22Rv1 (cell line): Measurements from ENCODE around the gene ALDH4A1.

Experiments used
- H3K27ac ChIP-seq: fragments of 450-650 bp; 2 replicates; pipeline ENCODE4 v1.5.1; 2017
- ZFX ChIP-seq: fragments of 450-650 bp; IDR thresholded peaks from 2 replicates; pipeline ENCODE4 v1.6.1; 2017; ENCODE audit warnings: antibody characterized with exemption, borderline replicate concordance
- TF ChIP-seq, protein P1 (sequence below): fragments of 450-650 bp; IDR thresholded peaks from 2 replicates; pipeline ENCODE4 v1.5.1; 2017; ENCODE audit warnings: mild to moderate bottlenecking

Gene ALDH4A1

GRCh38 chr1:18932387-18932786 lies 30.0 kb upstream of the ALDH4A1 start:
- no peak for TF ChIP-seq ZFX
- TF ChIP-seq, protein P1, sequence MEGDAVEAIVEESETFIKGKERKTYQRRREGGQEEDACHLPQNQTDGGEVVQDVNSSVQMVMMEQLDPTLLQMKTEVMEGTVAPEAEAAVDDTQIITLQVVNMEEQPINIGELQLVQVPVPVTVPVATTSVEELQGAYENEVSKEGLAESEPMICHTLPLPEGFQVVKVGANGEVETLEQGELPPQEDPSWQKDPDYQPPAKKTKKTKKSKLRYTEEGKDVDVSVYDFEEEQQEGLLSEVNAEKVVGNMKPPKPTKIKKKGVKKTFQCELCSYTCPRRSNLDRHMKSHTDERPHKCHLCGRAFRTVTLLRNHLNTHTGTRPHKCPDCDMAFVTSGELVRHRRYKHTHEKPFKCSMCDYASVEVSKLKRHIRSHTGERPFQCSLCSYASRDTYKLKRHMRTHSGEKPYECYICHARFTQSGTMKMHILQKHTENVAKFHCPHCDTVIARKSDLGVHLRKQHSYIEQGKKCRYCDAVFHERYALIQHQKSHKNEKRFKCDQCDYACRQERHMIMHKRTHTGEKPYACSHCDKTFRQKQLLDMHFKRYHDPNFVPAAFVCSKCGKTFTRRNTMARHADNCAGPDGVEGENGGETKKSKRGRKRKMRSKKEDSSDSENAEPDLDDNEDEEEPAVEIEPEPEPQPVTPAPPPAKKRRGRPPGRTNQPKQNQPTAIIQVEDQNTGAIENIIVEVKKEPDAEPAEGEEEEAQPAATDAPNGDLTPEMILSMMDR: no peak

GRCh38 chr1:18931730-18932129 lies 29.4 kb upstream of the ALDH4A1 start:
- no peak overlapping the region for H3K27ac ChIP-seq
- TF ChIP-seq ZFX: no peak
- TF ChIP-seq, protein P1: no peak

More at GRCh38 chr1:18932387-18932786, 30.0 kb upstream of the ALDH4A1 start:
- H3K27ac ChIP-seq: no peak overlapping the region

DNA sequence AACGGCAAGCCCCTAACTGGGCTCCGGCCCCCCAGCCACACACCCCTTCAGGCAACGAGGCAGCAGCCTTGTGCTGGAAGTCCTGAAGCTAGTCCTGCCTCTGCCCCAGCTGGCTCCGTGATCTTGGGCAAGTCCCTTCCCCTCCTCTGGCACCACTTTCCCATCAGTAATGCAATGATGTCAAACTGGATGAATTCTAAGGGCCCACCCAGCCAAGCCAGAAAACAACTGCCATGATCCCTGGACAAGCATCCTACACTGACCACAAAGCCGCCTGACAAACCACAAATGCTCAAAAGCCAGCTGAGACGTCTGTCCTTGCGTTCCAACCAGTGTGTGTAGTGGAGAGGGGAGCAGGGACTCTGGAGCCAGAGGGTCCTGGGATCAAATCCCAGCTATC lies 27.3 kb upstream of the ALDH4A1 start:
- TF ChIP-seq, protein P1: no peak
- TF ChIP-seq ZFX: no peak
- H3K27ac ChIP-seq: no peak overlapping the region

DNA sequence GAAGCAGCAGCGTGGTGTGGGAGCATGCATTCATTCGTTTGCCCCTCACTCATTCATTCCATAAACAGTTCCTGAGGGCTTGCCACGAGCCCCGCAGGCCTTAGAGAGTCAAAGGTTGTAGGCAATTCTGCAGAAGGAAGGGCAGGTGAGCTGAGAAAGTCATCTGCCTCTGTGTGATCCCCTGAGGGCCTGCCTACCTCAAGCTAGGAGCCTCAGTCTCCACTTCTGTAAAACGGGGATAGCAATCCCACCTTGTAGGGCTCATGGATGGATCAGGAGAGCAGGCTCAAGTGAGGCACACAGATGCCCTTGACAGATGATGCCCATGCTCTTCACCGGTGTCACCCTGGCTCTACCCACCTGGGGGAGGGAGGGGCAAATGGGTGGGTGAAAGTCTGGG lies 26.6 kb upstream of the ALDH4A1 start:
- no peak for TF ChIP-seq ZFX
- TF ChIP-seq, protein P1: no peak
- H3K27ac ChIP-seq: no peak overlapping the region

DNA sequence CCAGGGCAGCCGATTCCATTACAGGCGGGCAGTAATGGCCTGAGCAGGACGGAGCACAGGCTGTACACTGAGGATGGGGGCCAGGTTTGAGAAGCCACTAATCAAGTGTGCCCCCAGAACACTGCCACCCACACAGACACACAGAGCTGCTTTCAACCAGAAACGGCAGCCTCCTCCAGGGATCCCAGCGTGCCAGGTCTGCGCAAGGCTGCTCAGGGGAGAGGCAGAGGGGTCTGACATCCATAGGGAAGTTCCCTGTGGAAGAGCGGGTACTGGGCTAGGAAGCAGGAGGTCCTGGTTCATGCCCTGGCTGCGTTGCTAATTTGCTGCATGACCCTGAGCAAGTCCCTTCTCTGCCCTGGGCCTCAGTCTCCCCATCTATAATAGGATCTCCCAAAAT lies 26.1 kb upstream of the ALDH4A1 start:
- TF ChIP-seq ZFX: no peak
- TF ChIP-seq, protein P1: no peak
- no peak overlapping the region for H3K27ac ChIP-seq

DNA sequence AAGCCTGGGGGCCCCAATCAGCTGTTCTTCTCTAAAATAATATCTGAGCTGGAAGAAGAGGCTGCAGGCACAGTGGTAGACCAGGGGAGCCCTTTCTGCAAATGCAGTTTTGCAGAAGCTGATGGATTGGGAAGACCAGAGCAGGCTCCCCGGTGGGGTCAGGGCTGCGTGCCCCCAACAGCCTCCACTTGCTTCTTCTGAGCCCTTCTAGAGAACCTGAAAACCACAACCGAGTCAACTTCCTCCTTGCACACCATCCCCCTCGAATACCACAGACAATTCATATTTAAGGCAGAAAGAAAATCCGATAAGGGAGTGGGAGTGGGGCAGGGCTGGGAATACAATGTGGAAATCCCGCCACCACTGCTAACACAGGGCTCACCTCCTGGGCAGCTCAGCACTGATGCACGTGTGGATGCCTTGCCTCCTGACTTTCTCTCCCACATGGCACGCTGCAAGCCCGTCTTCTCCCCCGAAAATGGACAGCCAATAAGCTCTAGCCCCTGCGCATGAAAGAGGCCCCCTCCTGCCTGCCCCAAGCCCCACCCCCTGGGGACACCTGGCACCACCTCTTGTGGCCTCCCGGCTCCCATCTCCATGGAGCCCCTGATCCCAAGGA lies 25.4 kb upstream of the ALDH4A1 start:
- no peak overlapping the region for H3K27ac ChIP-seq
- TF ChIP-seq ZFX: no peak
- TF ChIP-seq, protein P1: no peak

- H3K27ac ChIP-seq: no peak overlapping the region
- TF ChIP-seq ZFX: no peak
- TF ChIP-seq, protein P1: no peak
Observed at GRCh38 chr1:18927082-18927653, 24.8 kb upstream of the ALDH4A1 start.
